H1 (cell line): ENCODE data around the gene SYTL2. TPM values are rescaled to one million over a fixed set of nuclear protein-coding genes. Genes with fewer than 3 reads are reported as not detected.

Experiments
- CTCF ChIA-PET: fragments of 300-600 bp; sonication (Branson Sonifier 250); formaldehyde crosslinking; loops from one replicate; lab custom pipeline; 2021; ENCODE audit not compliant: partially characterized antibody; lab: Charles Lee
- POLR2A ChIA-PET: fragments of 300-600 bp; sonication (Branson Sonifier 250); formaldehyde crosslinking; loops from one replicate; lab custom pipeline; 2021; ENCODE audit warnings: inconsistent platforms; ENCODE audit not compliant: partially characterized antibody; lab: Charles Lee
- DNase-seq, 2 experiments: peaks; one replicate each; pipeline versions ENCODE4 v3.0.0 to v3.0.0-alpha.2; 2010 to 2022; ENCODE audit warnings: low spot score in 2 of 2, low read depth in 1 of 2, mixed read lengths in 1 of 2
- FAIRE-seq: peaks from 2 replicates; lab custom pipeline; 2011; peaks lifted over from hg19 to GRCh38; lab: Jason Lieb, UNC
- H2AFZ ChIP-seq: 2 replicates; pipeline ENCODE4 v1.8.1; 2012; ENCODE audit warnings: low read length, inconsistent platforms
- H2AK5ac ChIP-seq: 2 replicates; pipeline ENCODE4 v1.6.1; 2013; ENCODE audit warnings: low read depth, low read length
- H2BK120ac ChIP-seq: replicated peaks from 2 replicates; pipeline ENCODE3; 2013; ENCODE audit warnings: low read depth, low read length, inconsistent platforms
- H2BK12ac ChIP-seq: 2 replicates; pipeline ENCODE4 v1.6.1; 2013; ENCODE audit warnings: low read depth, low read length
- H2BK15ac ChIP-seq: 2 replicates; pipeline ENCODE4 v1.6.1; 2013; ENCODE audit warnings: low read length
- H2BK20ac ChIP-seq: 2 replicates; pipeline ENCODE4 v1.6.1; 2013; ENCODE audit warnings: low read length
- H2BK5ac ChIP-seq: 2 replicates; pipeline ENCODE4 v1.6.1; 2013; ENCODE audit warnings: low read depth, low read length
- H3K14ac ChIP-seq: 2 replicates; pipeline ENCODE4 v1.6.1; 2013; ENCODE audit warnings: inconsistent platforms; ENCODE audit not compliant: insufficient read length
- H3K18ac ChIP-seq: 2 replicates; pipeline ENCODE4 v1.6.1; 2013; ENCODE audit warnings: low read length; ENCODE audit errors: extremely low read depth
- H3K23ac ChIP-seq: 2 replicates; pipeline ENCODE4 v1.6.1; 2013; ENCODE audit warnings: inconsistent platforms; ENCODE audit not compliant: insufficient read length
- H3K23me2 ChIP-seq: 2 replicates; pipeline ENCODE4 v1.6.1; 2013; ENCODE audit warnings: low read depth, low read length
- H3K27ac ChIP-seq: 2 replicates; pipeline ENCODE4 v1.6.1; 2011; ENCODE audit warnings: low read depth, low read length, inconsistent platforms
- H3K27me3 ChIP-seq, 4 experiments: replicated peaks in 1 of 4; 1 replicate in 1 of 4; 2 replicates in 3 of 4; pipeline versions ENCODE4 v1.6.1 to v1.8.1; 2011 to 2013; ENCODE audit warnings: low read length in 3 of 4, mild to moderate bottlenecking in 3 of 4, inconsistent platforms in 2 of 4, mixed read lengths in 2 of 4, moderate library complexity in 1 of 4; ENCODE audit not compliant: control insufficient read depth in 3 of 4, insufficient read depth in 3 of 4; ENCODE audit errors: extremely low read depth in 1 of 4
- H3K36me3 ChIP-seq, 4 experiments: 2 replicates each; pipeline versions ENCODE4 v1.6.1 to v1.8.1; 2011 to 2013; ENCODE audit warnings: mild to moderate bottlenecking in 4 of 4, low read length in 3 of 4, moderate library complexity in 2 of 4, control low read depth in 1 of 4, inconsistent platforms in 1 of 4; ENCODE audit not compliant: insufficient read depth in 4 of 4, control insufficient read depth in 2 of 4
- H3K4ac ChIP-seq: replicated peaks from 2 replicates; pipeline ENCODE3; 2013; ENCODE audit warnings: low read length, low read depth, mixed read lengths, inconsistent platforms; ENCODE audit not compliant: insufficient read length
- H3K4me1 ChIP-seq, 4 experiments: replicated peaks in 1 of 4; 1 replicate in 1 of 4; 2 replicates in 3 of 4; pipeline versions ENCODE4 v1.6.1 to v1.8.1; 2011 to 2013; ENCODE audit warnings: low read length in 3 of 4, inconsistent platforms in 2 of 4, mixed read lengths in 1 of 4; ENCODE audit not compliant: insufficient read depth in 4 of 4, control insufficient read depth in 3 of 4
- H3K4me2 ChIP-seq, 2 experiments: 2 replicates each; pipeline versions ENCODE4 v1.6.1 to v1.8.1; 2011 to 2013; ENCODE audit warnings: low read depth in 2 of 2, low read length in 2 of 2, control low read depth in 1 of 2, inconsistent platforms in 1 of 2, mild to moderate bottlenecking in 1 of 2; ENCODE audit not compliant: insufficient read depth in 1 of 2
- H3K4me3 ChIP-seq, 4 experiments: fragments of 200-600, 300-600 bp in 1 of 4; sonication (generic), shearing (Covaris generic), sonication (Bioruptor Twin) in 1 of 4; 2 replicates each; pipeline versions ENCODE4 v1.5.1 to v1.8.1; 2011 to 2016; ENCODE audit warnings: low read length in 4 of 4, low read depth in 3 of 4, control low read depth in 2 of 4, inconsistent platforms in 2 of 4, mild to moderate bottlenecking in 2 of 4, mixed read lengths in 1 of 4, moderate library complexity in 1 of 4; ENCODE audit not compliant: insufficient read depth in 2 of 4; ENCODE audit errors: extremely low read depth in 1 of 4
- H3K56ac ChIP-seq: replicated peaks from 2 replicates; pipeline ENCODE3; 2013; ENCODE audit warnings: low read depth, mild to moderate bottlenecking, mixed read lengths, low read length, inconsistent platforms; ENCODE audit not compliant: insufficient read length
- H3K79me1 ChIP-seq: 2 replicates; pipeline ENCODE4 v1.6.1; 2013; ENCODE audit warnings: low read depth, low read length, control low read depth
- H3K79me2 ChIP-seq, 2 experiments: 2 replicates each; pipeline versions ENCODE4 v1.6.1 to v1.8.1; 2012 to 2013; ENCODE audit warnings: low read length in 2 of 2, mild to moderate bottlenecking in 2 of 2, inconsistent platforms in 1 of 2; ENCODE audit not compliant: insufficient read depth in 2 of 2, control insufficient read depth in 1 of 2
- H3K9ac ChIP-seq, 4 experiments: replicated peaks in 1 of 4; 1 replicate in 1 of 4; 2 replicates in 3 of 4; pipeline versions ENCODE4 v1.6.1 to v1.8.1; 2011 to 2013; ENCODE audit warnings: low read depth in 3 of 4, low read length in 3 of 4, control low read depth in 2 of 4, mild to moderate bottlenecking in 2 of 4, moderate library complexity in 2 of 4, inconsistent platforms in 1 of 4; ENCODE audit errors: extremely low read depth in 1 of 4
- H3K9me3 ChIP-seq, 2 experiments: 2 replicates each; pipeline versions ENCODE4 v1.6.1 to v1.8.1; 2012 to 2013; ENCODE audit warnings: mild to moderate bottlenecking in 2 of 2, moderate library complexity in 2 of 2, control low read depth in 1 of 2, inconsistent platforms in 1 of 2, low read depth in 1 of 2, low read length in 1 of 2, mixed read lengths in 1 of 2; ENCODE audit not compliant: insufficient read depth in 2 of 2
- H4K20me1 ChIP-seq, 2 experiments: replicated peaks in 1 of 2; 2 replicates each; pipeline versions ENCODE3 to v1.8.1; 2011 to 2013; ENCODE audit warnings: inconsistent platforms in 2 of 2, low read length in 2 of 2, mild to moderate bottlenecking in 1 of 2; ENCODE audit not compliant: insufficient read depth in 2 of 2, control insufficient read depth in 1 of 2
- H4K5ac ChIP-seq: 2 replicates; pipeline ENCODE4 v1.6.1; 2013; ENCODE audit warnings: low read length, low read depth, mixed read lengths, inconsistent platforms; ENCODE audit not compliant: insufficient read length
- H4K8ac ChIP-seq: 2 replicates; pipeline ENCODE4 v1.8.0; 2013; ENCODE audit warnings: mild to moderate bottlenecking, moderate library complexity, low read length, inconsistent platforms; ENCODE audit not compliant: insufficient read depth; ENCODE audit errors: extremely low read depth
- H4K91ac ChIP-seq: replicated peaks from 2 replicates; pipeline ENCODE3; 2013; ENCODE audit warnings: low read length, mixed read lengths, inconsistent platforms; ENCODE audit not compliant: insufficient read length
- ASH2L ChIP-seq: fragments of 200-600, 300-600 bp; sonication (generic); IDR thresholded peaks from one replicate; pipeline ENCODE4 v1.7.1; 2017; ENCODE audit warnings: low read length
- EZH2 ChIP-seq: fragments of 200-600 bp; sonication (generic); IDR thresholded peaks from 2 replicates; pipeline ENCODE4 v1.7.1; 2012; ENCODE audit warnings: low read depth, mild to moderate bottlenecking, moderate library complexity, low read length, inconsistent platforms; ENCODE audit not compliant: severe bottlenecking
- HDAC2 ChIP-seq, 2 experiments: fragments of 300-600 bp in 1 of 2; sonication (generic) in 1 of 2; IDR thresholded peaks; 2 replicates each; pipeline ENCODE4 v1.6.1; 2011 to 2012; ENCODE audit warnings: low read depth in 2 of 2, low read length in 2 of 2, mild to moderate bottlenecking in 2 of 2, moderate library complexity in 2 of 2, borderline replicate concordance in 1 of 2, inconsistent platforms in 1 of 2
- HDAC6 ChIP-seq: IDR thresholded peaks from one replicate; pipeline ENCODE4 v1.7.1; 2012; ENCODE audit warnings: low read depth, mild to moderate bottlenecking, inconsistent platforms, low read length, moderate library complexity
- JUN ChIP-seq: IDR thresholded peaks from 2 replicates; pipeline ENCODE4 v1.6.1; 2011; ENCODE audit warnings: low read depth, mild to moderate bottlenecking, improper control_type of control experiment, low read length
- KDM5A ChIP-seq: fragments of 200-600 bp; IDR thresholded peaks from 2 replicates; pipeline ENCODE4 v1.7.1; 2012; ENCODE audit warnings: mild to moderate bottlenecking, low read length, inconsistent platforms, mixed read lengths
- POLR2A ChIP-seq, 2 experiments: IDR thresholded peaks; 1 replicate in 1 of 2; 2 replicates in 1 of 2; pipeline ENCODE4 v1.6.1; 2011; ENCODE audit warnings: low read depth in 2 of 2, low read length in 2 of 2, mild to moderate bottlenecking in 2 of 2; ENCODE audit errors: control extremely low read depth in 1 of 2
- POU5F1 ChIP-seq: IDR thresholded peaks from 2 replicates; pipeline ENCODE4 v1.6.1; 2011; ENCODE audit warnings: low read depth, mild to moderate bottlenecking, low read length, moderate library complexity
- SP1 ChIP-seq: IDR thresholded peaks from 2 replicates; pipeline ENCODE4 v1.6.1; 2011; ENCODE audit warnings: low read depth, low read length
- SP2 ChIP-seq: IDR thresholded peaks from 2 replicates; pipeline ENCODE4 v1.6.1; 2012; ENCODE audit warnings: mild to moderate bottlenecking, low read length, inconsistent platforms
- TAF1 ChIP-seq: IDR thresholded peaks from 2 replicates; pipeline ENCODE4 v1.6.1; 2011; ENCODE audit warnings: mild to moderate bottlenecking, low read depth, low read length
- WGBS, 2 experiments: shearing (Covaris generic) in 1 of 2; methylation state at CpG; one replicate each; pipeline versions ENCODE4 v1.1.6 to v1.1.7; 2013 to 2015; ENCODE audit warnings: low lambda C conversion rate in 2 of 2, mixed read lengths in 2 of 2, inconsistent platforms in 1 of 2, low coverage in 1 of 2, missing lambda C conversion rate in 1 of 2; ENCODE audit not compliant: insufficient replicate concordance in 2 of 2, insufficient coverage in 1 of 2, insufficient read length in 1 of 2; ENCODE audit errors: extremely low coverage in 1 of 2, missing lambda C conversion rate in 1 of 2; 5-methylcytosine and 5-hydroxymethylcytosine counted together
- polyA plus RNA-seq, 7 experiments: library from polyadenylated mRNA; depleted of rRNA in 3 of 7; stranded (reverse) in 5 of 7; unstranded in 2 of 7; fragments of >200 nt in 5 of 7; fragments of 200-250 nt in 2 of 7; gene quantifications; 1 replicate in 5 of 7; 2 replicates in 1 of 7; 4 replicates in 1 of 7; pipeline versions ENCODE4 v1.2.1 to v1.2.3, GENCODE V29; 2011 to 2013; ENCODE audit warnings: missing spikeins in 2 of 7, mixed read lengths in 2 of 7
- total RNA-seq: library from RNA; stranded (reverse); fragmentation: NEBNext Ultra II Directional; extraction: Animal tissue kit (Norgen Biotek cat#: 25700); gene quantifications from 2 replicates; pipeline ENCODE4 v1.2.1, GENCODE V29; 2021

SYTL2 gene
- total and polyA plus RNA-seq, 2 of the 8 experiments (the other 6 are each of a cell fraction or from before 2014, with no cell fraction given): 1.3 to 9.1 TPM

GRCh38 chr11:85771568-85771967 is 39.4 kb downstream of the SYTL2 start:
- Histone ChIP-seq H3K9ac (no peak overlapping the region), H2AK5ac (no peak overlapping the region), H2AFZ (no peak overlapping the region), H3K36me3 (no peaks in the 10 kb centered on the region), H3K14ac (no peak overlapping the region), H4K91ac (no peak overlapping the region), H3K4me2 (no peak overlapping the region), H2BK5ac (no peak overlapping the region), H3K9me3 (no peaks in the 10 kb centered on the region), H3K4me3 (no peak overlapping the region), H2BK20ac (no peak overlapping the region), H4K8ac (no peak overlapping the region), H3K18ac (no peak overlapping the region), H3K23me2 (no peaks in the 10 kb centered on the region), H3K4me1 (peaks cover 0 to 6% (median 0%) of the 10 kb centered on the region in 4 experiments; a peak in 1 of 7 replicates), H2BK120ac (no peak overlapping the region), H3K27me3 (no peaks in the 10 kb centered on the region), H2BK15ac (no peak overlapping the region), H4K20me1 (no peaks in the 10 kb centered on the region), H3K23ac (no peak overlapping the region), H2BK12ac (no peak overlapping the region), H3K79me2 (no peaks in the 10 kb centered on the region), H3K56ac (no peak overlapping the region), H3K4ac (no peak overlapping the region), H3K27ac (no peak overlapping the region), H3K79me1 (no peaks in the 10 kb centered on the region), H4K5ac (no peak overlapping the region)
- whole genome bisulfite sequencing, 2 experiments: 92% methylated on average over 3 of the region's 3 CpGs; no CpG with 5 or more reads in 1 of the 2 experiments
- POLR2A ChIA-PET: no interaction called here
- no peak for DNase-seq
- CTCF ChIA-PET: interaction anchor here (1.4 kb wide), 1 partner anchor 77 kb away, joined by 3 read pairs; no protein-coding TSS in a partner anchor
- FAIRE-seq: no peak
- TF ChIP-seq ASH2L (no peak), SP1 (no peak), EZH2 (no peak), POU5F1 (no peak), HDAC6 (no peak), HDAC2 (IDR thresholded peaks at IDR 0.05; ENCODE audit: borderline replicate concordance in 1 of 2, low read depth in 2 of 2, low read length in 2 of 2) (no peak), SP2 (no peak), TAF1 (no peak), POLR2A (IDR thresholded peaks at IDR 0.05; ENCODE audit: control extremely low read depth in 1 of 2, low read depth in 2 of 2, low read length in 2 of 2) (no peak), JUN (no peak), KDM5A (no peak)
